HepG2 (cell line): ENCODE measurements around the gene STK32B. TPM values are rescaled to one million over a fixed set of nuclear protein-coding genes. Genes with fewer than 3 reads are reported as not detected.

Source experiments
- ATAC-seq: fragments of 200-7000 bp; cut with Tn5 transposase; 3 replicates; pipeline ENCODE4 v1.9.1; 2020; ENCODE audit warnings: mild to moderate bottlenecking, moderate library complexity
- BruUV-seq: library from RNA; stranded (reverse); fragments of 400-500 nt; replicated peaks from 2 replicates; lab custom pipeline; 2021; lab: Mats Ljungman, UMichigan
- CTCF ChIA-PET: fragments of 300-600 bp; formaldehyde crosslinking; extraction: SDS; loops from one replicate; lab custom pipeline; 2021; ENCODE audit warnings: low total read pairs, inconsistent platforms, low intra/inter-chr PET ratio; lab: Yijun Ruan, JAX
- POLR2A ChIA-PET: fragments of 350-600 bp; sonication (Branson Sonifier 250); formaldehyde crosslinking; loops from one replicate; lab custom pipeline; 2020; ENCODE audit warnings: antibody characterized with exemption, inconsistent platforms; lab: Yijun Ruan, JAX
- DNase-seq: peaks from one replicate; pipeline ENCODE4 v3.0.0-alpha.2; 2015; ENCODE audit warnings: low spot score
- FAIRE-seq: peaks from 3 replicates; lab custom pipeline; 2011; peaks lifted over from hg19 to GRCh38; lab: Jason Lieb, UNC
- H2AFZ ChIP-seq: one replicate; pipeline ENCODE4 v1.6.1; 2011; ENCODE audit warnings: low read length, inconsistent platforms
- H3K27ac ChIP-seq: fragments of 300-600 bp; 3 replicates; pipeline ENCODE4 v1.8.0; 2011; ENCODE audit warnings: mixed run types, mild to moderate bottlenecking, mixed read lengths, low read length, inconsistent platforms; ENCODE audit not compliant: insufficient read depth; ENCODE audit errors: extremely low read length
- H3K27me3 ChIP-seq, 2 experiments: fragments of 200-600 bp in 1 of 2; 2 replicates in 1 of 2; 3 replicates in 1 of 2; pipeline versions ENCODE4 v1.6.0 to v1.8.0; 2011; ENCODE audit warnings: low read length in 2 of 2, mild to moderate bottlenecking in 2 of 2, moderate library complexity in 2 of 2, inconsistent platforms in 1 of 2; ENCODE audit not compliant: insufficient read depth in 2 of 2, control insufficient read depth in 1 of 2
- H3K36me3 ChIP-seq, 2 experiments: fragments of 200-600 bp in 1 of 2; replicated peaks in 1 of 2; 2 replicates in 1 of 2; 3 replicates in 1 of 2; pipeline versions ENCODE4 v1.5.1 to v1.8.0; 2011; ENCODE audit warnings: low read length in 2 of 2, inconsistent platforms in 1 of 2; ENCODE audit not compliant: insufficient read depth in 2 of 2, control insufficient read depth in 1 of 2
- H3K4me1 ChIP-seq: 2 replicates; pipeline ENCODE4 v1.5.1; 2012; ENCODE audit warnings: low read length, inconsistent platforms; ENCODE audit not compliant: insufficient read depth
- H3K4me2 ChIP-seq: 2 replicates; pipeline ENCODE4 v1.6.0; 2011; ENCODE audit warnings: low read depth, low read length, inconsistent platforms
- H3K4me3 ChIP-seq, 3 experiments: fragments of 200-600 bp in 1 of 3; sonication (generic), shearing (Covaris generic) in 1 of 3; replicated peaks in 1 of 3; 2 replicates each; pipeline ENCODE4 v1.5.1; 2011 to 2016; ENCODE audit warnings: low read length in 3 of 3, inconsistent platforms in 2 of 3, low read depth in 2 of 3, mild to moderate bottlenecking in 2 of 3, control low read depth in 1 of 3, mixed read lengths in 1 of 3; ENCODE audit not compliant: insufficient read depth in 1 of 3
- H3K79me2 ChIP-seq: one replicate; pipeline ENCODE4 v1.6.1; 2011; ENCODE audit warnings: low read length, inconsistent platforms; ENCODE audit not compliant: insufficient read depth
- H3K9ac ChIP-seq: 2 replicates; pipeline ENCODE4 v1.6.0; 2011; ENCODE audit warnings: mild to moderate bottlenecking, low read depth, low read length, inconsistent platforms; ENCODE audit not compliant: insufficient read depth
- H3K9me3 ChIP-seq: 2 replicates; pipeline ENCODE4 v1.5.1; 2012; ENCODE audit warnings: mild to moderate bottlenecking, low read length
- H4K20me1 ChIP-seq: 2 replicates; pipeline ENCODE4 v1.6.0; 2011; ENCODE audit warnings: inconsistent platforms, mild to moderate bottlenecking, low read length, moderate library complexity; ENCODE audit not compliant: insufficient read depth
- BCL6 ChIP-seq: IDR thresholded peaks from 2 replicates; pipeline ENCODE4 v1.6.1; 2016; ENCODE audit warnings: missing genetic modification reagents, missing compliant biosample characterization
- EZH2 ChIP-seq: conservative IDR thresholded peaks from 2 replicates; pipeline ENCODE4 v1.6.1; 2012; ENCODE audit warnings: mild to moderate bottlenecking, low read depth, low read length, moderate library complexity
- FOXO1 ChIP-seq: sonication (generic); formaldehyde crosslinking; IDR thresholded peaks from 2 replicates; pipeline ENCODE4 v1.4.0; 2020; ENCODE audit warnings: missing genetic modification reagents
- HNRNPUL1 ChIP-seq: fragments of 200-400 bp; formaldehyde crosslinking; IDR thresholded peaks from 2 replicates; pipeline ENCODE4 v1.6.1; 2017; ENCODE audit warnings: low read depth, mild to moderate bottlenecking, low read length, moderate library complexity
- JUN ChIP-seq: sonication (generic); formaldehyde crosslinking; IDR thresholded peaks from 2 replicates; pipeline ENCODE4 v1.4.0; 2020; ENCODE audit warnings: mild to moderate bottlenecking, missing genetic modification reagents
- SNAI1 ChIP-seq: sonication (generic); formaldehyde crosslinking; IDR thresholded peaks from 2 replicates; pipeline ENCODE4 v1.5.0; 2020; ENCODE audit warnings: mild to moderate bottlenecking, missing genetic modification reagents, borderline replicate concordance
- THAP11 ChIP-seq: IDR thresholded peaks from 2 replicates; pipeline ENCODE4 v1.6.1; 2016; ENCODE audit warnings: missing biosample characterization, missing genetic modification reagents
- ZFP36L2 ChIP-seq: sonication (generic); formaldehyde crosslinking; IDR thresholded peaks from 2 replicates; pipeline ENCODE4 v1.4.0; 2020; ENCODE audit warnings: missing genetic modification reagents
- ZFP90 ChIP-seq: sonication (generic); formaldehyde crosslinking; IDR thresholded peaks from 2 replicates; pipeline ENCODE4 v1.8.0; 2022; ENCODE audit warnings: missing genetic modification reagents, mild to moderate bottlenecking, inconsistent platforms, borderline replicate concordance
- ZNF143 ChIP-seq: sonication (generic); formaldehyde crosslinking; IDR thresholded peaks from 2 replicates; pipeline ENCODE4 v1.4.0; 2020; ENCODE audit warnings: missing genetic modification reagents
- ZNF335 ChIP-seq: sonication (generic); formaldehyde crosslinking; IDR thresholded peaks from 2 replicates; pipeline ENCODE4 v1.4.0; 2020; ENCODE audit warnings: missing genetic modification reagents
- ZNF33A ChIP-seq: sonication (generic); formaldehyde crosslinking; IDR thresholded peaks from 2 replicates; pipeline ENCODE4 v1.5.1; 2020; ENCODE audit warnings: missing genetic modification reagents, mild to moderate bottlenecking, moderate library complexity, borderline replicate concordance
- ZNF33B ChIP-seq: sonication (generic); formaldehyde crosslinking; IDR thresholded peaks from 2 replicates; pipeline ENCODE4 v1.5.1; 2020; ENCODE audit warnings: mild to moderate bottlenecking, missing genetic modification reagents
- WGBS: methylation state at CpG from one replicate; pipeline ENCODE4 v1.1.6; 2017; ENCODE audit warnings: low lambda C conversion rate; 5-methylcytosine and 5-hydroxymethylcytosine counted together
- in situ Hi-C: cut with HindIII; loops from 2 replicates; pipeline ENCODE4 v1.10.0; 2017; ENCODE audit warnings: low pct_unique_long_range_greater_than_20kb; ENCODE audit not compliant: extremely low pct_ligation_motif_present
- intact Hi-C: fragments of 100-400 bp; cut with micrococcal nuclease; formaldehyde crosslinking; loops from one replicate; pipeline ENCODE4 v1.10.0; 2022; ENCODE audit not compliant: unreplicated experiment
- polyA plus RNA-seq, 8 experiments: library from polyadenylated mRNA; depleted of rRNA in 3 of 8; stranded (reverse) in 7 of 8; unstranded in 1 of 8; fragments of >200 nt; fragmentation: Illumina TruSeq in 4 of 8; extraction: Trizol in 4 of 8; gene quantifications; 2 replicates each; pipeline versions ENCODE4 v1.2.1 to v1.2.3, GENCODE V29; 2011 to 2016; ENCODE audit warnings: low read depth in 4 of 8, missing spikeins in 1 of 8, mixed read lengths in 1 of 8; ENCODE audit not compliant: insufficient read depth in 1 of 8
- total RNA-seq, 5 experiments: library from RNA; depleted of rRNA; stranded (reverse); fragments of >200 nt; fragmentation: Illumina TruSeq; extraction: Trizol; gene quantifications; 2 replicates each; pipeline ENCODE4 v1.2.3, GENCODE V29; 2016; ENCODE audit warnings: low read depth in 1 of 5
- TF ChIP-seq, protein P1 (sequence below): sonication (generic); formaldehyde crosslinking; IDR thresholded peaks from 2 replicates; pipeline ENCODE4 v1.5.0; 2020; ENCODE audit warnings: missing genetic modification reagents
- TF ChIP-seq, protein P2 (sequence below): IDR thresholded peaks from 2 replicates; pipeline ENCODE4 v1.6.1; 2016; ENCODE audit warnings: mild to moderate bottlenecking
- TF ChIP-seq, protein P3 (sequence below): sonication (generic); formaldehyde crosslinking; IDR thresholded peaks from 2 replicates; pipeline ENCODE4 v1.5.0; 2020; ENCODE audit warnings: mild to moderate bottlenecking, low read depth, missing genetic modification reagents, borderline replicate concordance

Gene STK32B
- total and polyA plus RNA-seq, 2 of the 13 experiments (the other 11 are each of a cell fraction or from before 2014, with no cell fraction given) = not detected

DNA sequence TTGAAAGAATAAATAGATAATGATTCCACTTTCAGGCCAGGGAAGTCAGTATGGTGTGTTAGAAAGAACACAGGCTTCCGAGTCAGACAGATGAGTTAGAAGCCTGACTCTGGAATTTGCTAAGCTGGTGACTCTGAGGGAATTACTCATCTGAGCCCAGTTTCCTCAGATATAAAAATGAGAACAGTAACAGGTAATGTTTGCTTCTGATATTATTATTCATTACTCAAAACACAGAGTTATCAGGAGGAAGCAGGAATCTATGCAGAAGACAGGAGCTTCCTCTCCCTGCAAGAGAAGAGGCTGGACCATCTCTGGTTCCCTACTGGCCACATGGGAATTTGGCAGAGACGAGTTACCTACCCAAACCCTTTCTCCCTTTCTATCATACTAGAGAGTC lies 494.0 kb downstream of the STK32B start:
- Histone ChIP-seq H3K27me3 (peaks cover 1 to 3% of the 10 kb centered on the region in 2 experiments; a peak in 2 of 5 replicates), H3K36me3 (no peaks in the 10 kb centered on the region), H2AFZ (no peak overlapping the region), H3K4me3 (no peak overlapping the region), H3K9me3 (peaks cover 11% of the 10 kb centered on the region; the same call in 1 of the 2 replicates), H4K20me1 (no peaks in the 10 kb centered on the region), H3K27ac (no peak overlapping the region), H3K4me2 (no peak overlapping the region), H3K4me1 (peaks cover under 1% of the 10 kb centered on the region; the same call in 1 of the 2 replicates), H3K9ac (no peak overlapping the region), H3K79me2 (no peaks in the 10 kb centered on the region)
- in situ Hi-C loops = no loop called here
- ChIA-PET CTCF (no interaction called here), POLR2A (no interaction called here)
- no peak for FAIRE-seq
- WGBS = 0% methylated on average over 2 of the region's 2 CpGs
- no peak for DNase-seq
- intact Hi-C loops = no loop called here
- no TSS peak for BruUV-seq
- TF ChIP-seq EZH2 (no peak), ZFP90 (CRISPR knock-in tag) (no peak), ZNF335 (no peak), ZNF33A (CRISPR knock-in tag) (no peak), JUN (CRISPR knock-in tag) (no peak), ZNF143 (CRISPR knock-in tag) (no peak), HNRNPUL1 (no peak), SNAI1 (CRISPR knock-in tag) (no peak), BCL6 (CRISPR knock-in tag) (no peak), THAP11 (CRISPR knock-in tag) (no peak), FOXO1 (CRISPR knock-in tag) (no peak), ZFP36L2 (CRISPR knock-in tag) (no peak), ZNF33B (CRISPR knock-in tag) (no peak)
- TF ChIP-seq, protein P1, sequence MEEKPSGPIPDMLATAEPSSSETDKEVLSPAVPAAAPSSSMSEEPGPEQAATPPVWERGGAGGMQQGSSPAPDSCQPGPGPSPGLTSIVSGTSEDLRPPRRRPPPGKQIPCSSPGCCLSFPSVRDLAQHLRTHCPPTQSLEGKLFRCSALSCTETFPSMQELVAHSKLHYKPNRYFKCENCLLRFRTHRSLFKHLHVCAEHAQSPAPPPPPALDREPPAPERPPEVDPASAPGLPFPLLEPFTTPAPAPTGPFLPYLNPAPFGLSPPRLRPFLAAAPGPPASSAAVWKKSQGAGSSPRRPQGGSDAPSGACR (CRISPR knock-in tag) = no peak
- TF ChIP-seq, protein P2, sequence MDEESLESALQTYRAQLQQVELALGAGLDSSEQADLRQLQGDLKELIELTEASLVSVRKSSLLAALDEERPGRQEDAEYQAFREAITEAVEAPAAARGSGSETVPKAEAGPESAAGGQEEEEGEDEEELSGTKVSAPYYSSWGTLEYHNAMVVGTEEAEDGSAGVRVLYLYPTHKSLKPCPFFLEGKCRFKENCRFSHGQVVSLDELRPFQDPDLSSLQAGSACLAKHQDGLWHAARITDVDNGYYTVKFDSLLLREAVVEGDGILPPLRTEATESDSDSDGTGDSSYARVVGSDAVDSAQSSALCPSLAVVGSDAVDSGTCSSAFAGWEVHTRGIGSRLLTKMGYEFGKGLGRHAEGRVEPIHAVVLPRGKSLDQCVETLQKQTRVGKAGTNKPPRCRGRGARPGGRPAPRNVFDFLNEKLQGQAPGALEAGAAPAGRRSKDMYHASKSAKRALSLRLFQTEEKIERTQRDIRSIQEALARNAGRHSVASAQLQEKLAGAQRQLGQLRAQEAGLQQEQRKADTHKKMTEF (CRISPR knock-in tag) = no peak
- TF ChIP-seq, protein P3, sequence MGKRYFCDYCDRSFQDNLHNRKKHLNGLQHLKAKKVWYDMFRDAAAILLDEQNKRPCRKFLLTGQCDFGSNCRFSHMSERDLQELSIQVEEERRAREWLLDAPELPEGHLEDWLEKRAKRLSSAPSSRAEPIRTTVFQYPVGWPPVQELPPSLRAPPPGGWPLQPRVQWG = no peak
- no peak for ATAC-seq
